Cardiac muscle cell (in vitro differentiated cells and primary cell): ENCODE measurements around the gene KIRREL3. TPM values are rescaled to one million over a fixed set of nuclear protein-coding genes. Genes with fewer than 3 reads are reported as not detected.

Experiments used
- DNase-seq, 2 donors: peaks; one replicate each; pipeline versions ENCODE4 v3.0.0 to v3.0.0-alpha.2; 2010 to 2017; ENCODE audit warnings: low read depth in 1 of 2, low spot score in 1 of 2
- H3K27ac ChIP-seq: fragments of 200-600 bp; sonication (generic); 2 replicates; pipeline ENCODE4 v1.5.1; 2016
- H3K27me3 ChIP-seq: fragments of 200-600 bp; sonication (generic); 2 replicates; pipeline ENCODE4 v1.6.0; 2016; ENCODE audit warnings: control low read depth
- H3K36me3 ChIP-seq: fragments of 200-600 bp; sonication (generic); 2 replicates; pipeline ENCODE4 v1.5.1; 2016; ENCODE audit warnings: control low read depth
- H3K4me1 ChIP-seq: fragments of 200-600 bp; sonication (generic); 2 replicates; pipeline ENCODE4 v1.8.1; 2017; ENCODE audit warnings: low read depth, mild to moderate bottlenecking, mixed run types
- H3K4me3 ChIP-seq: fragments of 200-600 bp; sonication (generic); 2 replicates; pipeline ENCODE4 v1.5.1; 2016; ENCODE audit warnings: mild to moderate bottlenecking
- H3K9me3 ChIP-seq: fragments of 200-600 bp; sonication (generic); 2 replicates; pipeline ENCODE4 v1.5.1; 2017; ENCODE audit warnings: low read depth, mild to moderate bottlenecking, control low read depth
- CTCF ChIP-seq: IDR thresholded peaks from 2 replicates; pipeline ENCODE4 v1.5.1; 2012; ENCODE audit warnings: low read depth, mild to moderate bottlenecking, low read length
- polyA plus RNA-seq: library from polyadenylated mRNA; unstranded; fragments of >200 nt; fragmentation: Nextera tagmentation; extraction: Ambion mirVana; gene quantifications from 2 replicates; pipeline ENCODE4 v1.2.1, GENCODE V29; 2016
- total RNA-seq: library from RNA; depleted of rRNA; stranded (reverse); fragments of >200 nt; gene quantifications from 2 replicates; pipeline ENCODE4 v1.2.3, GENCODE V29; 2016

Gene KIRREL3
- total and polyA plus RNA-seq, 2 experiments from 2014 or later = 0.12 to 0.89 TPM

- H3K4me3 ChIP-seq = no peak overlapping the region
- no peaks in the 10 kb centered on the region for H3K4me1 ChIP-seq
- no peaks in the 10 kb centered on the region for H3K9me3 ChIP-seq
- H3K36me3 ChIP-seq = no peaks in the 10 kb centered on the region
- no peak for TF ChIP-seq CTCF
- peaks cover 74% of the 10 kb centered on the region for H3K27me3 ChIP-seq
- DNase-seq = no peak
- no peak overlapping the region for H3K27ac ChIP-seq
These were observed 418.5 kb downstream of the KIRREL3 start for GRCh38 chr11:126581871-126582648.

GRCh38 chr11:126578426-126578825 lies 422.1 kb downstream of the KIRREL3 start:
- DNase-seq = no peak
- no peak for TF ChIP-seq CTCF
- H3K4me1 ChIP-seq = no peaks in the 10 kb centered on the region

GRCh38 chr11:126578021-126578420 lies 422.5 kb downstream of the KIRREL3 start:
- no peaks in the 10 kb centered on the region for H3K9me3 ChIP-seq
- no peaks in the 10 kb centered on the region for H3K36me3 ChIP-seq
- no peak for TF ChIP-seq CTCF
- no peaks in the 10 kb centered on the region for H3K4me1 ChIP-seq
- no peak for DNase-seq
- H3K4me3 ChIP-seq = no peak overlapping the region
- H3K27ac ChIP-seq = no peak overlapping the region
- H3K27me3 ChIP-seq = peaks cover 81% of the 10 kb centered on the region

More at GRCh38 chr11:126578426-126578825, 422.1 kb downstream of the KIRREL3 start:
- Histone ChIP-seq H3K27me3 (peaks cover 80% of the 10 kb centered on the region), H3K4me3 (no peak overlapping the region), H3K36me3 (no peaks in the 10 kb centered on the region), H3K9me3 (no peaks in the 10 kb centered on the region), H3K27ac (no peak overlapping the region)

GRCh38 chr11:126575849-126576248 lies 424.7 kb downstream of the KIRREL3 start:
- Histone ChIP-seq H3K4me3 (no peak overlapping the region), H3K9me3 (no peaks in the 10 kb centered on the region), H3K36me3 (no peaks in the 10 kb centered on the region), H3K4me1 (no peaks in the 10 kb centered on the region), H3K27me3 (peaks cover 94% of the 10 kb centered on the region), H3K27ac (no peak overlapping the region)
- DNase-seq = no peak
- no peak for TF ChIP-seq CTCF

GRCh38 chr11:126573325-126573978 lies 427.1 kb downstream of the KIRREL3 start:
- H3K4me1 ChIP-seq = no peaks in the 10 kb centered on the region
- H3K9me3 ChIP-seq = no peaks in the 10 kb centered on the region
- no peak for TF ChIP-seq CTCF
- H3K27me3 ChIP-seq = peaks cover 96% of the 10 kb centered on the region
- H3K4me3 ChIP-seq = no peak overlapping the region
- peak in 1 of 2 donors; percentile 33 for DNase-seq
- H3K36me3 ChIP-seq = no peaks in the 10 kb centered on the region
- H3K27ac ChIP-seq = no peak overlapping the region
